DND-41 (cell line): ENCODE data around the gene SLC10A4.

Source experiments
- EZH2 ChIP-seq: IDR thresholded peaks from 3 replicates; pipeline ENCODE4 v1.6.1; 2012; ENCODE audit warnings: borderline replicate concordance, low read depth, mild to moderate bottlenecking, moderate library complexity, low read length, inconsistent platforms; ENCODE audit not compliant: severe bottlenecking
- TF ChIP-seq, protein P1 (sequence below): IDR thresholded peaks from 2 replicates; pipeline ENCODE4 v1.5.1; 2012; ENCODE audit warnings: borderline replicate concordance, low read length, moderate library complexity, mild to moderate bottlenecking; ENCODE audit not compliant: poor library complexity, severe bottlenecking; ENCODE audit errors: extremely low read depth

DNA sequence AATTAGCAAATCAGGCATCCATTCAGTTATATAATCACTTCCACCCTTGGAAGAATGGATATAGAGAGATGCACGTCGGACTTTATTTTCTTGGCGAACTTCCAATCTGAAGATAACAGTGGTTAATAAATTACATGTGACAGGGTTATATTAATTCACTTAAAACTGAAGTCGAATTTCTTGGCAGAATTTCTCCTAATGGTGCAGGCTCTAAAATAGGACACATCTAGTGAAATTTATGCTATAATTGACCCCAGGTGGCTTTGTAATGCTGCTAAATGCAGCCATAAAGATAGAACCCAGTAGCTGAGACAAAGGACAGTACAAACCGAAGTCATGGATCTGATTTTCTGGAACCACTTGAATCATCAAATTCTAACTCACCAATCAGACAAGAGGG, 20.8 kb upstream of the SLC10A4 start:
- TF ChIP-seq, protein P1, sequence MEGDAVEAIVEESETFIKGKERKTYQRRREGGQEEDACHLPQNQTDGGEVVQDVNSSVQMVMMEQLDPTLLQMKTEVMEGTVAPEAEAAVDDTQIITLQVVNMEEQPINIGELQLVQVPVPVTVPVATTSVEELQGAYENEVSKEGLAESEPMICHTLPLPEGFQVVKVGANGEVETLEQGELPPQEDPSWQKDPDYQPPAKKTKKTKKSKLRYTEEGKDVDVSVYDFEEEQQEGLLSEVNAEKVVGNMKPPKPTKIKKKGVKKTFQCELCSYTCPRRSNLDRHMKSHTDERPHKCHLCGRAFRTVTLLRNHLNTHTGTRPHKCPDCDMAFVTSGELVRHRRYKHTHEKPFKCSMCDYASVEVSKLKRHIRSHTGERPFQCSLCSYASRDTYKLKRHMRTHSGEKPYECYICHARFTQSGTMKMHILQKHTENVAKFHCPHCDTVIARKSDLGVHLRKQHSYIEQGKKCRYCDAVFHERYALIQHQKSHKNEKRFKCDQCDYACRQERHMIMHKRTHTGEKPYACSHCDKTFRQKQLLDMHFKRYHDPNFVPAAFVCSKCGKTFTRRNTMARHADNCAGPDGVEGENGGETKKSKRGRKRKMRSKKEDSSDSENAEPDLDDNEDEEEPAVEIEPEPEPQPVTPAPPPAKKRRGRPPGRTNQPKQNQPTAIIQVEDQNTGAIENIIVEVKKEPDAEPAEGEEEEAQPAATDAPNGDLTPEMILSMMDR = no peak
- TF ChIP-seq EZH2 = no peak
